Uterus (tissue), 2 donors: ENCODE data around the gene TUNAR.

Experiments
- CTCF ChIP-seq, 4 experiments: fragments of 200-600 bp in 2 of 4; fragments of 450-650 bp in 2 of 4; sonication (generic) in 2 of 4; IDR thresholded peaks; one replicate each; pipeline ENCODE4 v1.5.1; 2016 to 2019; ENCODE audit warnings: antibody characterized with exemption in 4 of 4, mild to moderate bottlenecking in 2 of 4, moderate library complexity in 1 of 4
- POLR2A ChIP-seq, 2 donors: fragments of 450-650 bp; IDR thresholded peaks; one replicate each; pipeline ENCODE4 v1.6.1; 2016; ENCODE audit warnings: antibody characterized with exemption in 2 of 2, mild to moderate bottlenecking in 1 of 2, moderate library complexity in 1 of 2

GRCh38 chr14:95871531-95871930 lies 5.1 kb upstream of the TUNAR start:
- TF ChIP-seq CTCF (IDR thresholded peaks at IDR 0.05) (no peak), POLR2A (IDR thresholded peaks at IDR 0.05) (no peak)
